Measurements from ENCODE around the gene MAPK9.

GRCh38 chr5:180217797-180218196 lies 74.1 kb downstream of the MAPK9 start:
- TF ChIP-seq, protein P1, sequence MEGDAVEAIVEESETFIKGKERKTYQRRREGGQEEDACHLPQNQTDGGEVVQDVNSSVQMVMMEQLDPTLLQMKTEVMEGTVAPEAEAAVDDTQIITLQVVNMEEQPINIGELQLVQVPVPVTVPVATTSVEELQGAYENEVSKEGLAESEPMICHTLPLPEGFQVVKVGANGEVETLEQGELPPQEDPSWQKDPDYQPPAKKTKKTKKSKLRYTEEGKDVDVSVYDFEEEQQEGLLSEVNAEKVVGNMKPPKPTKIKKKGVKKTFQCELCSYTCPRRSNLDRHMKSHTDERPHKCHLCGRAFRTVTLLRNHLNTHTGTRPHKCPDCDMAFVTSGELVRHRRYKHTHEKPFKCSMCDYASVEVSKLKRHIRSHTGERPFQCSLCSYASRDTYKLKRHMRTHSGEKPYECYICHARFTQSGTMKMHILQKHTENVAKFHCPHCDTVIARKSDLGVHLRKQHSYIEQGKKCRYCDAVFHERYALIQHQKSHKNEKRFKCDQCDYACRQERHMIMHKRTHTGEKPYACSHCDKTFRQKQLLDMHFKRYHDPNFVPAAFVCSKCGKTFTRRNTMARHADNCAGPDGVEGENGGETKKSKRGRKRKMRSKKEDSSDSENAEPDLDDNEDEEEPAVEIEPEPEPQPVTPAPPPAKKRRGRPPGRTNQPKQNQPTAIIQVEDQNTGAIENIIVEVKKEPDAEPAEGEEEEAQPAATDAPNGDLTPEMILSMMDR (conservative IDR thresholded peaks at IDR 0.05): no peak
- no peak for TF ChIP-seq EZH2 (IDR thresholded peaks at IDR 0.05; ENCODE audit: low read depth)
